NCI-H1105 treated with DMSO at 0.1 percent for 48 hours (cell line): Measurements from ENCODE around the gene LYPLAL1.
"Not testable (repeated sequence)": the region's sequence is repeated elsewhere in the genome, so short reads cannot be mapped to it uniquely, and the experiment has no call there.

Source experiments
- DNase-seq: peaks from one replicate; lab custom pipeline; 2025; lab: John Stamatoyannopoulos, UW

LYPLAL1 gene

GRCh38 chr1:219163401-219163954 is 10.2 kb upstream of the LYPLAL1 start:
- no peak for DNase-seq

GRCh38 chr1:219171192-219171935 is 2.3 kb upstream of the LYPLAL1 start:
- DNase-seq: no peak

GRCh38 chr1:219172821-219173220 is 857 bp upstream of the LYPLAL1 start:
- DNase-seq: no peak

- DNase-seq: no peak
These were observed 282 bp upstream of the LYPLAL1 start for GRCh38 chr1:219173434-219173757.

- DNase-seq: no peak
These were observed 958 bp downstream of the LYPLAL1 start for GRCh38 chr1:219174460-219175211.

GRCh38 chr1:219175212-219175564 is 1.5 kb downstream of the LYPLAL1 start:
- DNase-seq: no peak

GRCh38 chr1:219176168-219176567 is 2.5 kb downstream of the LYPLAL1 start:
- no peak for DNase-seq

GRCh38 chr1:219177363-219177762 is 3.7 kb downstream of the LYPLAL1 start:
- DNase-seq: no peak

- no peak for DNase-seq
These were observed 4.3 kb downstream of the LYPLAL1 start for GRCh38 chr1:219177940-219178339.

GRCh38 chr1:219179293-219179692 is 5.6 kb downstream of the LYPLAL1 start:
- DNase-seq: no peak

GRCh38 chr1:219184337-219184736 is 10.7 kb downstream of the LYPLAL1 start:
- DNase-seq: no peak

GRCh38 chr1:219185486-219186117 is 11.9 kb downstream of the LYPLAL1 start:
- DNase-seq: no peak

GRCh38 chr1:219188331-219188803 is 14.7 kb downstream of the LYPLAL1 start:
- no peak for DNase-seq

GRCh38 chr1:219189021-219189824 is 15.5 kb downstream of the LYPLAL1 start:
- DNase-seq: no peak

- no peak for DNase-seq
These were observed 16.3 kb downstream of the LYPLAL1 start for GRCh38 chr1:219189952-219190351.

GRCh38 chr1:219190605-219191004 is 16.9 kb downstream of the LYPLAL1 start:
- no peak for DNase-seq

GRCh38 chr1:219195833-219196232 is 22.2 kb downstream of the LYPLAL1 start:
- DNase-seq: not testable (repeated sequence)

- no peak for DNase-seq
These were observed 28.0 kb downstream of the LYPLAL1 start for GRCh38 chr1:219201656-219202055.

GRCh38 chr1:219202567-219202966 is 28.9 kb downstream of the LYPLAL1 start:
- no peak for DNase-seq

GRCh38 chr1:219206350-219206749 is 32.7 kb downstream of the LYPLAL1 start:
- DNase-seq: no peak

- no peak for DNase-seq
These were observed 35.9 kb downstream of the LYPLAL1 start for GRCh38 chr1:219209578-219209977.

- DNase-seq: no peak
These were observed 36.4 kb downstream of the LYPLAL1 start for GRCh38 chr1:219210067-219210466.
